Neural cell (in vitro differentiated cells): ENCODE data around the gene NANOS3.

Experiments used
- EZH2 ChIP-seq: fragments of 200-600, 300-800 bp; shearing (Covaris generic), sonication (generic); IDR thresholded peaks from 2 replicates; pipeline ENCODE4 v1.6.1; 2014; ENCODE audit warnings: antibody characterized with exemption, low read length, borderline replicate concordance, mild to moderate bottlenecking; ENCODE audit not compliant: insufficient read depth, poor library complexity, severe bottlenecking
- MXI1 ChIP-seq: fragments of 450-650 bp; conservative IDR thresholded peaks from 2 replicates; pipeline ENCODE4 v1.6.1; 2014; ENCODE audit warnings: antibody characterized with exemption, mild to moderate bottlenecking; ENCODE audit not compliant: poor library complexity, severe bottlenecking
- POLR2AphosphoS5 ChIP-seq: IDR thresholded peaks from 2 replicates; pipeline ENCODE4 v1.6.1; 2012
- RAD21 ChIP-seq: fragments of 450-650 bp; conservative IDR thresholded peaks from 2 replicates; pipeline ENCODE4 v1.6.1; 2014; ENCODE audit warnings: antibody characterized with exemption, mild to moderate bottlenecking, moderate library complexity
- TF ChIP-seq, protein P1 (sequence below): fragments of 450-650 bp; IDR thresholded peaks from 2 replicates; pipeline ENCODE4 v1.5.1; 2014; ENCODE audit warnings: antibody characterized with exemption, mild to moderate bottlenecking, moderate library complexity; ENCODE audit not compliant: poor library complexity, severe bottlenecking
- TF ChIP-seq, protein P2 (sequence below): IDR thresholded peaks from 2 replicates; pipeline ENCODE4 v1.6.1; 2012; ENCODE audit warnings: borderline replicate concordance

DNA sequence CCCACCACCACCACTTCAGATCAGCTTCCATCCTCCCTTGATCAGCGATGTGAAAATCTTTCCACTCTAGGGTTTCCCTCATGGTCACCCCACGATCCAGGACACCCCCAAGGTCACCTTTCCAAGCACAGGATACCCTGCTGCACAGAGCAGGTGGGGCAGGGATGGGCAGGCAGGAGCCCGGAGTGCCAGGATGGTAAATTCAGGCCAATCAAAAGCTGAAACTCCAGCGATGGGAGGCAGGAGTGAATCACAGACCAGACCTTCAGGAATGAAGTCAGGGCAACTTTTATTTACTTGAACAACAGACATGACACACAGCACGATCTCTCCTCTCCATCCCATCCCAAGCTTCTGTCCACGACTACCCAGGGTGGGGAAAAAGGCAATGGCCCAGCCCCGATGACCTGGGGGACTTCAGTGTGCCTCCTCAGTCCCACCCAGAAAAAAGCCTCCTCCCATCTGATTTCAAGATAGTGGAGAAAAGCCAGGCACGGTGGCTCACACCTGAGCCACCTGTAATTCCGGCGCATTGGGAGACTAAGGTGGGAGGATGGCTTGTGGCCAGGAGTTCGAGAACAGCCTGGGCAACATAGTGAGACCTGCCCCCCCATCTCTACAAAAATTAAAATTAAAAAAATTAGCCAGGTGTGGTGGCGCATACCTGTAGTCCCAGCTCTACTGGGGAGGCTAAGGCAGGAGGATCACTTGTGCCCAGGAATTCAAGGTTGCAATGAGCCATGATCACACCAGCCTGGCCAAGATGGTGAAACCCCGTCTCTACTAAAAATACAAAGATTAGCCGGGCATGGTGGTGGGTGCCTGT, 42.5 kb upstream of the NANOS3 start:
- TF ChIP-seq, protein P1, sequence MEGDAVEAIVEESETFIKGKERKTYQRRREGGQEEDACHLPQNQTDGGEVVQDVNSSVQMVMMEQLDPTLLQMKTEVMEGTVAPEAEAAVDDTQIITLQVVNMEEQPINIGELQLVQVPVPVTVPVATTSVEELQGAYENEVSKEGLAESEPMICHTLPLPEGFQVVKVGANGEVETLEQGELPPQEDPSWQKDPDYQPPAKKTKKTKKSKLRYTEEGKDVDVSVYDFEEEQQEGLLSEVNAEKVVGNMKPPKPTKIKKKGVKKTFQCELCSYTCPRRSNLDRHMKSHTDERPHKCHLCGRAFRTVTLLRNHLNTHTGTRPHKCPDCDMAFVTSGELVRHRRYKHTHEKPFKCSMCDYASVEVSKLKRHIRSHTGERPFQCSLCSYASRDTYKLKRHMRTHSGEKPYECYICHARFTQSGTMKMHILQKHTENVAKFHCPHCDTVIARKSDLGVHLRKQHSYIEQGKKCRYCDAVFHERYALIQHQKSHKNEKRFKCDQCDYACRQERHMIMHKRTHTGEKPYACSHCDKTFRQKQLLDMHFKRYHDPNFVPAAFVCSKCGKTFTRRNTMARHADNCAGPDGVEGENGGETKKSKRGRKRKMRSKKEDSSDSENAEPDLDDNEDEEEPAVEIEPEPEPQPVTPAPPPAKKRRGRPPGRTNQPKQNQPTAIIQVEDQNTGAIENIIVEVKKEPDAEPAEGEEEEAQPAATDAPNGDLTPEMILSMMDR: no peak
- TF ChIP-seq POLR2AphosphoS5 (no peak), EZH2 (no peak), RAD21 (no peak), MXI1 (no peak)
- TF ChIP-seq, protein P2, sequence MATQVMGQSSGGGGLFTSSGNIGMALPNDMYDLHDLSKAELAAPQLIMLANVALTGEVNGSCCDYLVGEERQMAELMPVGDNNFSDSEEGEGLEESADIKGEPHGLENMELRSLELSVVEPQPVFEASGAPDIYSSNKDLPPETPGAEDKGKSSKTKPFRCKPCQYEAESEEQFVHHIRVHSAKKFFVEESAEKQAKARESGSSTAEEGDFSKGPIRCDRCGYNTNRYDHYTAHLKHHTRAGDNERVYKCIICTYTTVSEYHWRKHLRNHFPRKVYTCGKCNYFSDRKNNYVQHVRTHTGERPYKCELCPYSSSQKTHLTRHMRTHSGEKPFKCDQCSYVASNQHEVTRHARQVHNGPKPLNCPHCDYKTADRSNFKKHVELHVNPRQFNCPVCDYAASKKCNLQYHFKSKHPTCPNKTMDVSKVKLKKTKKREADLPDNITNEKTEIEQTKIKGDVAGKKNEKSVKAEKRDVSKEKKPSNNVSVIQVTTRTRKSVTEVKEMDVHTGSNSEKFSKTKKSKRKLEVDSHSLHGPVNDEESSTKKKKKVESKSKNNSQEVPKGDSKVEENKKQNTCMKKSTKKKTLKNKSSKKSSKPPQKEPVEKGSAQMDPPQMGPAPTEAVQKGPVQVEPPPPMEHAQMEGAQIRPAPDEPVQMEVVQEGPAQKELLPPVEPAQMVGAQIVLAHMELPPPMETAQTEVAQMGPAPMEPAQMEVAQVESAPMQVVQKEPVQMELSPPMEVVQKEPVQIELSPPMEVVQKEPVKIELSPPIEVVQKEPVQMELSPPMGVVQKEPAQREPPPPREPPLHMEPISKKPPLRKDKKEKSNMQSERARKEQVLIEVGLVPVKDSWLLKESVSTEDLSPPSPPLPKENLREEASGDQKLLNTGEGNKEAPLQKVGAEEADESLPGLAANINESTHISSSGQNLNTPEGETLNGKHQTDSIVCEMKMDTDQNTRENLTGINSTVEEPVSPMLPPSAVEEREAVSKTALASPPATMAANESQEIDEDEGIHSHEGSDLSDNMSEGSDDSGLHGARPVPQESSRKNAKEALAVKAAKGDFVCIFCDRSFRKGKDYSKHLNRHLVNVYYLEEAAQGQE: no peak
